ENCODE results near the gene SMAGP. TPM values are rescaled to one million over a fixed set of nuclear protein-coding genes. Genes with fewer than 3 reads are reported as not detected.

SMAGP gene
- total and polyA plus RNA-seq, 2 of the 13 experiments (the other 11 are each of a cell fraction or from before 2014, with no cell fraction given): 9.2 TPM

DNA sequence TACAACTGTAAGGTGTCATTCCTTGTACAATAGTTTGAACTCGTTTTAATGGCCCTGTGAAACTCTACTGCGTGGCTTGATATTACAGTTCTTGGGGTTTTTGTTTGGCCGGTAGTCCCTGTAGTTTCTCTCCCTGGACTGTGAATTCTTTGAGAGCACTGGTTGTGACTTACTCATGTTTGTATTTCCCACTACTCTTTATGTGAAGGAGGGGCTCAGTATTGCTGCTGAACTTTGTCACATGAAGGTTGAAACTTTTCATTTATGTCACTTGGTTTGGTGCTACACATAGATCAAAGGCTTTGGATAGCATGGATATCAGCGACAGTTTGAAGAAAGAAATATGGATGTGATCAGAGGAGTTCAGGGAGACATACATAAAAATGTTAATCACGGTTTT, 50.9 kb downstream of the SMAGP start (continued):
- TF ChIP-seq ZNF597 (CRISPR knock-in tag; IDR thresholded peaks at IDR 0.05) (no peak), HHEX (CRISPR knock-in tag; IDR thresholded peaks at IDR 0.05) (no peak), ZNF569 (CRISPR knock-in tag; IDR thresholded peaks at IDR 0.05; ENCODE audit: borderline replicate concordance) (no peak), EZH2 (conservative IDR thresholded peaks at IDR 0.05; ENCODE audit: low read depth, low read length) (no peak), KLF15 (CRISPR knock-in tag; IDR thresholded peaks at IDR 0.05; ENCODE audit: borderline replicate concordance) (no peak), HDAC2 (CRISPR knock-in tag; IDR thresholded peaks at IDR 0.05) (no peak)

DNA sequence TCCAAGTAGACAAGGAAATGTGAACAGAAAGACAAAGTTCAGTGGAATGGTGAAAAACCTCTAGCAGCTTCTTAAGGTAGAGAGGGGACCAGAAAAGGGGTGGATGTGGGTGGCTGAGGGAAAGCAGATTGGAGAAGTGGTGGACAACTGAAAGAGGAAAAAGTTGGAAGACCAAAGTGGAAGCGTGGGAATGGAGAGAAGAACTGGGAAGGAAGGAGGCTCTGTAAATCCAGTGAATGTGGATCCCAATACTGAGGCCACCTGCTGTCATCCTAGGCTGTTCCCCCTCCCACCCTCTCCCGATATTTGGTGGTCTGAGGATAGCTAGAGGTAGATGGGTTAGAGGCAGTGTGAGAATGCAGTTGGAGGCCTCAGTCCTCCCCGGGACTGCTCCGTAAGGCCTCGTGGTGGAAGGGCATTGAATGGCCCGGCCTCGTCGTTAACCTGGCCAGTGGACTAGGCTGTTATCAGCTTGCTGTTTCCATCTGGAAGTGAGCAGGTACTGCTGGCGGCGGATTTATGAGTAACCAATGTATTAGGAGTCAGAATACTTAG, 51.5 kb downstream of the SMAGP start:
- Histone ChIP-seq H3K79me2 (ENCODE audit: insufficient read depth, low read length) (no peaks in the 10 kb centered on the region), H3K4me1 (ENCODE audit: insufficient read depth, low read length) (peaks cover 16% of the 10 kb centered on the region), H3K27me3 (ENCODE audit: control insufficient read depth in 1 of 2, insufficient read depth in 2 of 2, low read length in 2 of 2) (no peaks in the 10 kb centered on the region; a peak in 1 of 5 replicates), H3K9me3 (ENCODE audit: low read length) (no peaks in the 10 kb centered on the region), H3K36me3 (replicated peaks in 1 of 2; ENCODE audit: control insufficient read depth in 1 of 2, insufficient read depth in 2 of 2, low read length in 2 of 2) (no peaks in the 10 kb centered on the region), H3K9ac (ENCODE audit: insufficient read depth, low read depth, low read length) (peak overlapping the region; percentile 65), H3K27ac (ENCODE audit: extremely low read length, insufficient read depth, low read length) (peak overlapping the region; percentile 44), H4K20me1 (ENCODE audit: insufficient read depth, low read length) (no peaks in the 10 kb centered on the region), H2AFZ (ENCODE audit: low read length) (peak overlapping the region; percentile 68), H3K4me2 (ENCODE audit: low read depth, low read length) (peak overlapping the region; percentile 99), H3K4me3 (replicated peaks in 1 of 3; ENCODE audit: insufficient read depth in 1 of 3, low read depth in 2 of 3, low read length in 3 of 3) (peak overlapping the region; percentile 71 to 79 (median 73))
- peak; percentile 80 for ATAC-seq
- BruUV-seq (replicated peaks): TSS peak; percentile 88
- ChIA-PET POLR2A (interaction anchor here (0.8 to 2.6 kb wide), 12 partner anchors 10 to 135 kb away, joined by 3 to 43 read pairs (median 5); partner anchors contain the start of genes CSRNP2, DAZAP2 and TFCP2), CTCF (ENCODE audit: low intra/inter-chr PET ratio, low total read pairs) (no interaction called here)
- in situ Hi-C loops (cut with HindIII; ENCODE audit: extremely low pct_ligation_motif_present, low pct_unique_long_range_greater_than_20kb) (no loop called here), intact Hi-C loops (cut with micrococcal nuclease; ENCODE audit: unreplicated experiment) (loop anchor here (2.0 kb wide), 1 partner anchor 46 kb away; the partner anchor contains the start of gene TFCP2)
- FAIRE-seq: peak; percentile 32
- DNase-seq (ENCODE audit: low spot score): peak; percentile 41
- WGBS (ENCODE audit: low lambda C conversion rate): 0% methylated on average over 10 of the region's 10 CpGs
- TF ChIP-seq CBX2 (IDR thresholded peaks at IDR 0.05; ENCODE audit: low read depth, low read length): no peak
- TF ChIP-seq CBX2 (CRISPR knock-in tag; IDR thresholded peaks at IDR 0.05; ENCODE audit: low read depth): no peak
- no peak for TF ChIP-seq STAT5B (CRISPR knock-in tag; IDR thresholded peaks at IDR 0.05)
- TF ChIP-seq, protein P1, sequence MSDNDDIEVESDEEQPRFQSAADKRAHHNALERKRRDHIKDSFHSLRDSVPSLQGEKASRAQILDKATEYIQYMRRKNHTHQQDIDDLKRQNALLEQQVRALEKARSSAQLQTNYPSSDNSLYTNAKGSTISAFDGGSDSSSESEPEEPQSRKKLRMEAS (IDR thresholded peaks at IDR 0.05): peak; percentile 57; the same call in 1 of the 2 replicates
- TF ChIP-seq, protein P2, sequence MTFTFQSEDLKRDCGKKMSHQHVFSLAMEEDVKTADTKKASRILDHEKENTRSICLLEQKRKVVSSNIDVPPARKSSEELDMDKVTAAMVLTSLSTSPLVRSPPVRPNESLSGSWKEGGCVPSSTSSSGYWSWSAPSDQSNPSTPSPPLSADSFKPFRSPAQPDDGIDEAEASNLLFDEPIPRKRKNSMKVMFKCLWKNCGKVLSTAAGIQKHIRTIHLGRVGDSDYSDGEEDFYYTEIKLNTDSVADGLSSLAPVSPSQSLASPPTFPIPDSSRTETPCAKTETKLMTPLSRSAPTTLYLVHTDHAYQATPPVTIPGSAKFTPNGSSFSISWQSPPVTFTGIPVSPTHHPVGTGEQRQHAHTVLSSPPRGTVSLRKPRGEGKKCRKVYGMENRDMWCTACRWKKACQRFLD (CRISPR knock-in tag; IDR thresholded peaks at IDR 0.05; ENCODE audit: borderline replicate concordance): no peak
- peak; percentile 39; the same call in 1 of the 2 replicates for TF ChIP-seq SALL1 (CRISPR knock-in tag; IDR thresholded peaks at IDR 0.05)
- TF ChIP-seq POLR2AphosphoS5 (IDR thresholded peaks at IDR 0.05; ENCODE audit: low read depth, low read length): 0 out of 2 replicates have a peak, but pooled peaks have one; percentile 24
- 0 out of 2 replicates have a peak, but pooled peaks have one; percentile 10 for TF ChIP-seq KDM5B (CRISPR knock-in tag; IDR thresholded peaks at IDR 0.05; ENCODE audit: borderline replicate concordance)
- TF ChIP-seq RFX3 (CRISPR knock-in tag; IDR thresholded peaks at IDR 0.05): no peak
- no peak for TF ChIP-seq RXRA (CRISPR knock-in tag; IDR thresholded peaks at IDR 0.05)
- TF ChIP-seq, protein P3, sequence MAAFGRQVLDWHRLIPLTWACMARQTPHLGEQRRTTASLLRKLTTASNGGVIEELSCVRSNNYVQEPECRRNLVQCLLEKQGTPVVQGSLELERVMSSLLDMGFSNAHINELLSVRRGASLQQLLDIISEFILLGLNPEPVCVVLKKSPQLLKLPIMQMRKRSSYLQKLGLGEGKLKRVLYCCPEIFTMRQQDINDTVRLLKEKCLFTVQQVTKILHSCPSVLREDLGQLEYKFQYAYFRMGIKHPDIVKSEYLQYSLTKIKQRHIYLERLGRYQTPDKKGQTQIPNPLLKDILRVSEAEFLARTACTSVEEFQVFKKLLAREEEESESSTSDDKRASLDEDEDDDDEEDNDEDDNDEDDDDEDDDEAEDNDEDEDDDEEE (CRISPR knock-in tag; IDR thresholded peaks at IDR 0.05): no peak
- no peak for TF ChIP-seq KDM5A (IDR thresholded peaks at IDR 0.05; ENCODE audit: borderline replicate concordance, low read length)
- TF ChIP-seq TFDP1 (CRISPR knock-in tag; IDR thresholded peaks at IDR 0.05; ENCODE audit: borderline replicate concordance): peak; percentile 27; the same call in 1 of the 2 replicates
- peak; percentile 48; the same call in 1 of the 2 replicates for TF ChIP-seq POLR2G (IDR thresholded peaks at IDR 0.05; ENCODE audit: low read depth, low read length)

Measured in HepG2 (cell line).